ENCODE results near the gene CASTOR2.
"Not testable (repeated sequence)": the region's sequence is repeated elsewhere in the genome, so short reads cannot be mapped to it uniquely, and the experiment has no call there.

CASTOR2 gene

DNA sequence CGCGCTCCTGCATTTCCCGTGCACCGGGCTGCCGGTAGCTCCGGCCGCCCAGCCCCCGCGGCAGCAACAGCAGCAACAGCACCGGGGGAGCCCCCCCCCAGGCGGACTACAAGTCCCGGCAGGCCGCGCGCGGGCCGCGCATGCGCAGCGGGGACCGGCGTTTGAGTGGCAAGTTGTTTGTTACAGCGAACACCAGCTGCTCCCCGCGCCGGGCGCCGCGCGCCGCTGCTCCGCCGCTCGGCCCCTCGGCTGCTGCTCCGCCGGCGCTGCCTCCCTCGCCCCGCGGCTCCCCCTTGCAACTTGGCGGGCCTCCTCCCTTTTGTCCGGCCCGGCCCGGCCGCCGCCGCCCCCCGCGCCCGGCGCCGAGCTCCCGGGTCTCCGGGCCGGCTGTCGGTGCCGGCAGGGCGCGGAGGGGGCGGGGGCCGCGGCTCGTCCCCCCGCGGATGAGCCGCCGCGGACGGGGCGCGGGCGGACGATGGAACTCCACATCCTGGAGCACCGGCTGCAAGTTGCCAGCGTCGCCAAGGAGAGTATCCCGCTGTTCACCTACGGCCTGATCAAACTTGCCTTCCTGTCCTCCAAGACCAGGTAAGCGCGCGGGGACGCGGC lies at the start of gene CASTOR2:
CASTOR2 (plus strand) TSS at position 195 of the 609 bp plus-strand sequence; CDS start at position 476, 281 bp downstream.
- peak; percentile 12 to 62 (median 57) for DNase-seq (ENCODE audit: low read depth in 3 of 3)

GRCh38 chr7:74922321-74922890 lies 42.1 kb upstream of the CASTOR2 start:
- not testable (repeated sequence) for DNase-seq (ENCODE audit: low read depth in 3 of 3)

GRCh38 chr7:74923644-74924043 lies 40.9 kb upstream of the CASTOR2 start:
- DNase-seq (ENCODE audit: low read depth in 3 of 3) = not testable (repeated sequence)

GRCh38 chr7:74926968-74927367 lies 37.5 kb upstream of the CASTOR2 start:
- DNase-seq (ENCODE audit: low read depth in 3 of 3) = not testable (repeated sequence)

GRCh38 chr7:74931563-74932328 lies 32.8 kb upstream of the CASTOR2 start:
- not testable (repeated sequence) for DNase-seq (ENCODE audit: low read depth in 3 of 3)

DNA sequence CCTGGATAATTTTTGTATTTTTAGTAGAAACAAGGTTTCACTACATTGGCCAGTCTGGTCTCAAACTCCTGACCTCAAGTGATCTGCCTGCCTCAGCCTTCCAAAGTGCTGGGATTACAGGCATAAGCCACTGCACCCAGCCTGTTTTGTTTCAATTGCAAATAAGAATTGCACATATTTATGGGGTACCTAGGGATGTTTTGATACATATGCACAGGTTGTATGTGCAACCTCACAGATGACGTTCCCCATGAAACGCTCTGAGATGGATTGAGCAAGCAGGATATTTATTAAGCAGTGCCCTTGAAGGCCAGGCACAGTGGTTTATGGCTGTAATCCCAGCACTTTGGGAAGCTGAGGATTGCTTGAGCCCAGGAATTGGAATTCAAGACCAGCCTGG lies 25.1 kb upstream of the CASTOR2 start:
- DNase-seq (ENCODE audit: low read depth in 3 of 3) = not testable (repeated sequence)

DNA sequence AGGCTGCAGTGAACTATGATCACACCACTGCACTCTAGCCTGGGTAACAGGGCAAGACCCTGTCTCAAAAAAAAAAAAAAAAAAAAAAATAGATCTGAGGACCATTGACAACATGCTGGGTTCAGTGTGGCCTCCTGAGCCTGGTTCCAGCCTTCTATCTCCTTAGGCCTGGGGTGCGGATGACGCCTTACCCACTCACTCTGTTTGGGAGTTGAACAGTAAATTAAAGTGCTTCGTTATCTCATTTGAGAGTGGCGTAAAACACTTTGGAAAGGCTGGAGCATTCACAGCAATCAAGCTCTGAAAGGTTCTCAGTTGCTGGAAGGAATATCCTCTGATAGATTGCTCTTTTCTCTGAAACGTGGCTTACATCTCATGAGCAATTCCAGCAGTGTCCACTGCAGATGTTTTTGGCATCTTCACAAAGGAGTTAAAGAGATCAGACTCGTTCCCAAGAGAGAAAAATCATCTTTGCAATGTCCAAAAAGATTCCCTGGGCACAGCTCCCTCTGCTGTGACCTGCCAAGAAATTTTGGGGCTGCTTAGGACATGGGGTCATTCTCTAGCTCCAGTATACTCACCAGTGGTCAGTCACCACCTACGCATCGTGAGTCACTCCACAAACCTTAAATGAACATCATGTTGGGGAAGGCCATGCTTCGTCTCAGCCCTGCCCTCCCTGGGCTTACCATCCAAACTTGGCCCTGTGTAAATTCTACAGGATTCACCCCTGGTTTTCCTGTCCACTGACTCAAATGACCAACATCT lies 23.0 kb upstream of the CASTOR2 start:
- not testable (repeated sequence) for DNase-seq (ENCODE audit: low read depth in 3 of 3)

GRCh38 chr7:74943923-74944322 lies 20.6 kb upstream of the CASTOR2 start:
- not testable (repeated sequence) for DNase-seq (ENCODE audit: low read depth in 3 of 3)

- DNase-seq (ENCODE audit: low read depth in 3 of 3) = not testable (repeated sequence)
Observed at GRCh38 chr7:74947741-74948140, 16.8 kb upstream of the CASTOR2 start.

DNA sequence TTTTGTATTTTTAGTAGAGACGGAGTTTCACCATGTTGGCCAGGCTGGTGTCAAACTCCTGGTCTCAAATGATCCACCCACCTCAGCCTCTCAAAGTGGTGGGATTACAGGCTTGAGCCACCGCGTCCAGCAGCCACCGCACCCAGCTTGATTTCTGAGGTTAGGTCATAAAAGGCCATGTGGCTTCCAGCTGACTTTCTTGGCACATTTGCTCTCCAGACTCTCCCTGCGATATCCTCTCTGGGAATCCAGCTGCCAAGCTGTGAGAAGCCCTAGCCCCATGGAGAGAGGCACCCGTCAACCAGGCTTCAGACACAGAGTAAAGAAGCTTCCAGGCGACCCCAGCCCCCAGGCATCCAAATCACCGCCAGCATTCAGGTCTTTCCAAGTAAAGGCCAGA lies 10.7 kb upstream of the CASTOR2 start:
- not testable (repeated sequence) for DNase-seq (ENCODE audit: low read depth in 3 of 3)

- DNase-seq (ENCODE audit: low read depth in 3 of 3) = not testable (repeated sequence)
Observed at GRCh38 chr7:74958328-74958727, 6.2 kb upstream of the CASTOR2 start.

DNA sequence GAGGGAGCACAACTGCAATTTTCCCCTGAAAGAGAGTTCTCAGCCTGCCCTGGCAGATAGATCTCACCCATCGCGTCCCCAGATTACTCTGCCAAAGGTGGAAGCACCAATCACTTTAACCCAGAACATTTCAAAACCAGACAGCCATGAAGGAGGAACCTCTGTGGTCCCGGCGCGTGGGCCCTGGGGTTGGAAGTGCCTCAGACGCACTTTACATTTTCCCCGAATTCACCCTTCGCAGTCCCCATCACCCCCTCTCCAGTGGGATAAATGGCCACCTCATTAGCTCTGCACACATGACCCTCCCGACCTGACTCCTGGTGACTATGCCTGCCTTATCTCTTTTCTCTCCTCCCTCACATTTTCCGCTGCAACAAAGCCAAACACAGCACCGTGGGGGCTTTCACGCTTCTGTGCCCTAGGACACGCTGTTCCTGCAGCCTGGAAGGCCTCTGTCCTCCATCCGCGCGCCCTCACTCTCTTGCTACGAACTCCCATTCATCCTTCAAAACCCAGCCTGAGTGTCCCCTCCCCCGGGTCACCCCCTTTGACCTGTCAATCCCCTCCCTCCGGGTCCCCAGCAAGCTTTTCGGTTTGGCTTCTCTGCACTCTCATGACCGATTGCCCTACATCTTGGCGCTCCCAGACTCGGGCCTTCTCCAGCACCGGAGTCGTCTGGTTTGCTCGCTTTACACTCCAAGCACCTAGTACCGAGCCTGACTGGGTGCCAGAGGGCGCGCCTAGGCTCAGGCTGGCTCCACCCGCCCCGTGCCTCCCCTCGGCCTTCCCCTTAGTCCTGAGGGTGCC lies 598 bp upstream of the CASTOR2 start:
- DNase-seq (ENCODE audit: low read depth in 3 of 3) = not testable (repeated sequence)

GRCh38 chr7:74966208-74966854 lies 1.8 kb downstream of the CASTOR2 start:
- DNase-seq (ENCODE audit: low read depth in 3 of 3) = not testable (repeated sequence)

GRCh38 chr7:74966909-74967308 lies 2.4 kb downstream of the CASTOR2 start:
- DNase-seq (ENCODE audit: low read depth in 3 of 3) = not testable (repeated sequence)

GRCh38 chr7:74971431-74971830 lies 6.9 kb downstream of the CASTOR2 start:
- DNase-seq (ENCODE audit: low read depth in 3 of 3) = not testable (repeated sequence)

- not testable (repeated sequence) for DNase-seq (ENCODE audit: low read depth in 3 of 3)
Observed at GRCh38 chr7:74972377-74972776, 7.9 kb downstream of the CASTOR2 start.

GRCh38 chr7:74975959-74976358 lies 11.5 kb downstream of the CASTOR2 start:
- DNase-seq (ENCODE audit: low read depth in 3 of 3) = not testable (repeated sequence)

GRCh38 chr7:74977523-74977922 lies 13.0 kb downstream of the CASTOR2 start:
- DNase-seq (ENCODE audit: low read depth in 3 of 3) = not testable (repeated sequence)

DNA sequence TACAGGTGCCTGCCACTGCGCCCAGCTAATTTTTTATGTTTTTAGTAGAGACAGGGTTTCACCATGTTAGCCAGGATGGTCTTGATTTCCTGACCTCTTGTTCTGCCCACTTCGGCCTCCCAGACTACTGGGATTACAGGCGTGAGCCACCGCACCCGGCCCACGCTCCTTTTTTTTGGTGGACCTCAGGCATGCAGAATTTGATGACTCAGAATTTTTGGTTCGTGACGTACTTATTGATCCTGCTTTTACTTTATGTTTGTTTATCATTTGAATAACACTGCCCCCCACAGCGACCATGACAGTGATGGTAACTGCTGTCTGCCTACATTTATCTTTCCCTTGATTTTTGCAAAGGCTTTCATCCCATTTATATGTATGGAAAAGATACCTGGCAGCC lies 23.9 kb downstream of the CASTOR2 start:
- DNase-seq (ENCODE audit: low read depth in 3 of 3) = not testable (repeated sequence)

GRCh38 chr7:74993121-74993520 lies 28.6 kb downstream of the CASTOR2 start:
- no peak for DNase-seq (ENCODE audit: low read depth in 3 of 3)
